Glutamatergic neuron (in vitro differentiated cells): ENCODE results near the gene STK10. TPM values are rescaled to one million over a fixed set of nuclear protein-coding genes. Genes with fewer than 3 reads are reported as not detected.

Source experiments
- DNase-seq: peaks from one replicate; pipeline ENCODE4 v3.0.0; 2022
- H3K27ac Mint-ChIP-seq: one replicate; pipeline ENCODE4 v1.8.0; 2020; ENCODE audit warnings: mild to moderate bottlenecking, mixed read lengths, inconsistent platforms; ENCODE audit not compliant: unreplicated experiment
- H3K27me3 Mint-ChIP-seq: one replicate; pipeline ENCODE4 v1.8.0; 2020; ENCODE audit warnings: mild to moderate bottlenecking, moderate library complexity, mixed read lengths, inconsistent platforms; ENCODE audit not compliant: unreplicated experiment
- H3K36me3 Mint-ChIP-seq: one replicate; pipeline ENCODE4 v1.8.0; 2020; ENCODE audit warnings: mild to moderate bottlenecking, mixed read lengths, inconsistent platforms; ENCODE audit not compliant: unreplicated experiment
- H3K4me1 Mint-ChIP-seq: one replicate; pipeline ENCODE4 v1.8.0; 2020; ENCODE audit warnings: mild to moderate bottlenecking, low read depth, mixed read lengths, inconsistent platforms; ENCODE audit not compliant: unreplicated experiment
- H3K4me3 Mint-ChIP-seq: one replicate; pipeline ENCODE4 v1.8.0; 2020; ENCODE audit warnings: mild to moderate bottlenecking, mixed read lengths, inconsistent platforms; ENCODE audit not compliant: unreplicated experiment
- H3K9me3 Mint-ChIP-seq: one replicate; pipeline ENCODE4 v1.8.0; 2020; ENCODE audit warnings: mild to moderate bottlenecking, moderate library complexity, mixed read lengths, inconsistent platforms; ENCODE audit not compliant: unreplicated experiment
- total RNA-seq: library from RNA; stranded (reverse); fragmentation: NEBNext Ultra II Directional; extraction: Animal tissue kit (Norgen Biotek cat#: 25700); gene quantifications from one replicate; pipeline ENCODE4 v1.2.1, GENCODE V29; 2021; ENCODE audit not compliant: unreplicated experiment
- TF ChIP-seq, protein P1 (sequence below): fragments of 200-600 bp; sonication (generic); IDR thresholded peaks from one replicate; pipeline ENCODE4 v1.5.0; 2021; ENCODE audit not compliant: partially characterized antibody, unreplicated experiment

Gene STK10
- total RNA-seq, 1 donor from 2014 or later = 84.7 TPM

GRCh38 chr5:172089298-172090117 is 98.5 kb downstream of the STK10 start:
- Mint-ChIP-seq H3K4me3 (no peak overlapping the region), H3K4me1 (peaks cover 5% of the 10 kb centered on the region), H3K27me3 (peaks cover 7% of the 10 kb centered on the region), H3K27ac (no peak overlapping the region), H3K9me3 (peaks cover 7% of the 10 kb centered on the region), H3K36me3 (peaks cover 10% of the 10 kb centered on the region)
- DNase-seq = no peak
- TF ChIP-seq, protein P1, sequence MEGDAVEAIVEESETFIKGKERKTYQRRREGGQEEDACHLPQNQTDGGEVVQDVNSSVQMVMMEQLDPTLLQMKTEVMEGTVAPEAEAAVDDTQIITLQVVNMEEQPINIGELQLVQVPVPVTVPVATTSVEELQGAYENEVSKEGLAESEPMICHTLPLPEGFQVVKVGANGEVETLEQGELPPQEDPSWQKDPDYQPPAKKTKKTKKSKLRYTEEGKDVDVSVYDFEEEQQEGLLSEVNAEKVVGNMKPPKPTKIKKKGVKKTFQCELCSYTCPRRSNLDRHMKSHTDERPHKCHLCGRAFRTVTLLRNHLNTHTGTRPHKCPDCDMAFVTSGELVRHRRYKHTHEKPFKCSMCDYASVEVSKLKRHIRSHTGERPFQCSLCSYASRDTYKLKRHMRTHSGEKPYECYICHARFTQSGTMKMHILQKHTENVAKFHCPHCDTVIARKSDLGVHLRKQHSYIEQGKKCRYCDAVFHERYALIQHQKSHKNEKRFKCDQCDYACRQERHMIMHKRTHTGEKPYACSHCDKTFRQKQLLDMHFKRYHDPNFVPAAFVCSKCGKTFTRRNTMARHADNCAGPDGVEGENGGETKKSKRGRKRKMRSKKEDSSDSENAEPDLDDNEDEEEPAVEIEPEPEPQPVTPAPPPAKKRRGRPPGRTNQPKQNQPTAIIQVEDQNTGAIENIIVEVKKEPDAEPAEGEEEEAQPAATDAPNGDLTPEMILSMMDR = no peak

- TF ChIP-seq, protein P1 = no peak
- Mint-ChIP-seq H3K4me3 (no peak overlapping the region), H3K27me3 (peaks cover 6% of the 10 kb centered on the region), H3K4me1 (peaks cover 5% of the 10 kb centered on the region), H3K27ac (no peak overlapping the region), H3K36me3 (peaks cover 10% of the 10 kb centered on the region), H3K9me3 (peaks cover 7% of the 10 kb centered on the region)
- no peak for DNase-seq
Observed at GRCh38 chr5:172088801-172089200, 99.2 kb downstream of the STK10 start.

DNA sequence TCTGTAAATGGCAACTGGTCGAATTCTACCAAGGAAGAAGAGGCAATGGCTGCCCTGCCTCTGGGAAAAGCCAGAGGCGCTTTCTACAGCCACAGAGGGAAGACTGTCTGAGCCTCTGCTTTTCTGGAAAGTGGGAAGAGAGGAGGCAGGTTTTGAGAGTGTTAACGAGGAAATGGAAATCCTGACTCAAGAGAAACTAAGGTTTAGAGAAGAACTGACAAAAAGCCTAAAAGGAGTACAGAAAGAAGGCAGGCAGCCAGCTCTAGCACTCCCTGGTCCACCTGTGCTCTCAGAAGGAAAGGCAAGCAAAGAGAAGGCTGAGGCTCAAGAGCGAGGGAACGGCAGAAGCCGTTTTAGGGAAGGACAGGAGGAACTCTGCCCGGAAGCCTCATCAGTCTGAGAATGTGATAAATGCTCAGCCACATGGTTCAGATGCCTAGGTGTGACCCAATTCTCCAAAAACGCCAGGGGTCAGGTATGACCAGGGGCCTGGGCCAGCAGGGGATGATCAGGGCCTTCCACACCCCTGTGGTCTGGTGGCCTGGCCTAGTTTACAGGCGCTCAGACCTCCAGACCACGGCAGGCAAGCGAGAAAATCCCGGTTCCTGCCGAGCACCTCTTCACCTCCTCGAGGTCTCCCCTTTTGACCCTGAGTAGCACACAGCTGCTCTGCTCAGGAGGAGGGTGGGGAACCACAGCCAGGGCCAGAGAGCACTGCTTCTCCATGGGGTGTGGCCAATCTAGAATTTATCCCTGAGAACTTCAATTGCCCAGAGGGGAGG is 101.6 kb downstream of the STK10 start:
- no peak for DNase-seq
- TF ChIP-seq, protein P1 = no peak
- Mint-ChIP-seq H3K36me3 (peaks cover 10% of the 10 kb centered on the region), H3K4me1 (peaks cover 5% of the 10 kb centered on the region), H3K4me3 (no peak overlapping the region), H3K9me3 (peaks cover 7% of the 10 kb centered on the region), H3K27ac (no peak overlapping the region), H3K27me3 (peaks cover 6% of the 10 kb centered on the region)

GRCh38 chr5:172085738-172086137 is 102.3 kb downstream of the STK10 start:
- Mint-ChIP-seq H3K36me3 (peaks cover 10% of the 10 kb centered on the region), H3K27me3 (peaks cover 6% of the 10 kb centered on the region), H3K4me3 (no peak overlapping the region), H3K4me1 (peaks cover 5% of the 10 kb centered on the region), H3K9me3 (peaks cover 7% of the 10 kb centered on the region), H3K27ac (no peak overlapping the region)
- DNase-seq = no peak
- TF ChIP-seq, protein P1 = no peak
